ENCODE data around the gene MAP2. TPM values are rescaled to one million over a fixed set of nuclear protein-coding genes. Genes with fewer than 3 reads are reported as not detected.

MAP2 gene
- total and polyA plus RNA-seq, 8 donors = 2.1 to 24.6 (median 11.8) TPM

- TF ChIP-seq POLR2AphosphoS5 (IDR thresholded peaks at IDR 0.05) (no peak), POLR2A (IDR thresholded peaks at IDR 0.05) (no peak), EP300 (IDR thresholded peaks at IDR 0.05) (no peak), CTCF (IDR thresholded peaks at IDR 0.05) (no peak)
- no peak overlapping the region for H3K27ac ChIP-seq
- H3K36me3 ChIP-seq = no peaks in the 10 kb centered on the region
- no peak for DNase-seq
- H3K9me3 ChIP-seq = no peaks in the 10 kb centered on the region
- no peaks in the 10 kb centered on the region for H3K27me3 ChIP-seq
- no peaks in the 10 kb centered on the region for H3K4me1 ChIP-seq
- no peak overlapping the region for H3K4me3 ChIP-seq
- 71 to 77% (median 72%) methylated on average over 3 of the region's 3 CpGs for WGBS, 5 donors
- intact Hi-C loops (cut with DNase I; ENCODE audit: low total_unique reads) = no loop called here
These were observed 137.1 kb downstream of the MAP2 start for GRCh38 chr2:209560911-209561310.

- 66 to 95% (median 89%) methylated on average over 5 of the region's 5 CpGs for WGBS, 5 donors
- H3K4me1 ChIP-seq = no peaks in the 10 kb centered on the region
- no peak overlapping the region for H3K4me3 ChIP-seq
- no peaks in the 10 kb centered on the region for H3K36me3 ChIP-seq
- H3K9me3 ChIP-seq = no peaks in the 10 kb centered on the region
- TF ChIP-seq EP300 (IDR thresholded peaks at IDR 0.05) (no peak), CTCF (IDR thresholded peaks at IDR 0.05) (no peak), POLR2AphosphoS5 (IDR thresholded peaks at IDR 0.05) (no peak), POLR2A (IDR thresholded peaks at IDR 0.05) (no peak)
- no peak for DNase-seq
- H3K27ac ChIP-seq = no peak overlapping the region
- intact Hi-C loops (cut with DNase I; ENCODE audit: low total_unique reads) = no loop called here
- no peaks in the 10 kb centered on the region for H3K27me3 ChIP-seq
These were observed 139.6 kb downstream of the MAP2 start for GRCh38 chr2:209563453-209563852.

GRCh38 chr2:209564816-209565215 is 141.0 kb downstream of the MAP2 start:
- TF ChIP-seq POLR2AphosphoS5 (IDR thresholded peaks at IDR 0.05) (no peak), POLR2A (IDR thresholded peaks at IDR 0.05) (no peak), CTCF (IDR thresholded peaks at IDR 0.05) (no peak), EP300 (IDR thresholded peaks at IDR 0.05) (no peak)
- intact Hi-C loops (cut with DNase I; ENCODE audit: low total_unique reads) = no loop called here
- Histone ChIP-seq H3K9me3 (no peaks in the 10 kb centered on the region), H3K4me3 (no peak overlapping the region), H3K27ac (no peak overlapping the region), H3K4me1 (no peaks in the 10 kb centered on the region), H3K27me3 (no peaks in the 10 kb centered on the region), H3K36me3 (no peaks in the 10 kb centered on the region)
- 84 to 92% (median 91%) methylated on average over 3 of the region's 3 CpGs for WGBS, 5 donors
- DNase-seq = no peak

GRCh38 chr2:209565896-209566582 is 142.2 kb downstream of the MAP2 start:
- peak in 1 of 2 donors; percentile 6 for DNase-seq
- Histone ChIP-seq H3K4me3 (no peak overlapping the region), H3K27me3 (no peaks in the 10 kb centered on the region), H3K4me1 (no peaks in the 10 kb centered on the region), H3K9me3 (no peaks in the 10 kb centered on the region), H3K36me3 (no peaks in the 10 kb centered on the region), H3K27ac (no peak overlapping the region)
- TF ChIP-seq POLR2AphosphoS5 (IDR thresholded peaks at IDR 0.05) (no peak), POLR2A (IDR thresholded peaks at IDR 0.05) (no peak), EP300 (IDR thresholded peaks at IDR 0.05) (no peak), CTCF (IDR thresholded peaks at IDR 0.05) (no peak)
- intact Hi-C loops (cut with DNase I; ENCODE audit: low total_unique reads) = no loop called here
- 83 to 89% (median 84%) methylated on average over 7 of the region's 7 CpGs for WGBS, 5 donors
